Measurements from ENCODE around the gene LCE6A.

Gene LCE6A

GRCh38 chr1:152811671-152812070, 31.0 kb upstream of the LCE6A start, which contains the start of gene LCE1B:
LCE1B (plus strand) TSS chr1:152811971; CDS start chr1:152812447, 476 bp downstream.
- Histone ChIP-seq H3K9me3 (no peaks in the 10 kb centered on the region), H3K27me3 (no peaks in the 10 kb centered on the region), H3K36me3 (no peaks in the 10 kb centered on the region), H3K4me1 (no peaks in the 10 kb centered on the region), H3K4me3 (ENCODE audit: low read depth, low read length) (no peak within 1 kb of the TSS)
- TF ChIP-seq CTCF (IDR thresholded peaks at IDR 0.05; ENCODE audit: low read depth, low read length) = no peak
- no peak for DNase-seq

GRCh38 chr1:152817309-152817708, 25.3 kb upstream of the LCE6A start:
- no peak for TF ChIP-seq CTCF (IDR thresholded peaks at IDR 0.05; ENCODE audit: low read depth, low read length)
- no peaks in the 10 kb centered on the region for H3K36me3 ChIP-seq
- no peaks in the 10 kb centered on the region for H3K9me3 ChIP-seq
- no peaks in the 10 kb centered on the region for H3K27me3 ChIP-seq
- H3K4me3 ChIP-seq (ENCODE audit: low read depth, low read length) = no peak overlapping the region
- no peaks in the 10 kb centered on the region for H3K4me1 ChIP-seq
- DNase-seq = no peak

GRCh38 chr1:152823294-152823693, 19.4 kb upstream of the LCE6A start:
- H3K4me3 ChIP-seq (ENCODE audit: low read depth, low read length) = no peak overlapping the region
- DNase-seq = no peak
- no peak for TF ChIP-seq CTCF (IDR thresholded peaks at IDR 0.05; ENCODE audit: low read depth, low read length)
- no peaks in the 10 kb centered on the region for H3K4me1 ChIP-seq
- H3K27me3 ChIP-seq = no peaks in the 10 kb centered on the region
- no peaks in the 10 kb centered on the region for H3K9me3 ChIP-seq
- H3K36me3 ChIP-seq = no peaks in the 10 kb centered on the region

GRCh38 chr1:152824964-152825363, 17.7 kb upstream of the LCE6A start:
- H3K4me3 ChIP-seq (ENCODE audit: low read depth, low read length) = no peak overlapping the region
- DNase-seq = no peak
- H3K27me3 ChIP-seq = no peaks in the 10 kb centered on the region
- H3K9me3 ChIP-seq = no peaks in the 10 kb centered on the region
- no peaks in the 10 kb centered on the region for H3K36me3 ChIP-seq
- no peak for TF ChIP-seq CTCF (IDR thresholded peaks at IDR 0.05; ENCODE audit: low read depth, low read length)
- H3K4me1 ChIP-seq = no peaks in the 10 kb centered on the region

GRCh38 chr1:152827173-152827572, 15.5 kb upstream of the LCE6A start, which contains the start of gene LCE1A:
LCE1A (plus strand) TSS chr1:152827473; CDS start chr1:152827473, 0 bp downstream.
- Histone ChIP-seq H3K27me3 (no peaks in the 10 kb centered on the region), H3K9me3 (no peaks in the 10 kb centered on the region), H3K36me3 (no peaks in the 10 kb centered on the region), H3K4me3 (ENCODE audit: low read depth, low read length) (no peak within 1 kb of the TSS), H3K4me1 (no peaks in the 10 kb centered on the region)
- no peak for DNase-seq
- TF ChIP-seq CTCF (IDR thresholded peaks at IDR 0.05; ENCODE audit: low read depth, low read length) = no peak

- no peak for DNase-seq
- H3K4me1 ChIP-seq = no peaks in the 10 kb centered on the region
- H3K27me3 ChIP-seq = no peaks in the 10 kb centered on the region
- H3K9me3 ChIP-seq = no peaks in the 10 kb centered on the region
- TF ChIP-seq CTCF (IDR thresholded peaks at IDR 0.05; ENCODE audit: low read depth, low read length) = no peak
- no peaks in the 10 kb centered on the region for H3K36me3 ChIP-seq
- H3K4me3 ChIP-seq (ENCODE audit: low read depth, low read length) = no peak overlapping the region
These were observed 5.8 kb upstream of the LCE6A start for GRCh38 chr1:152836870-152837269.

All from BE2C (cell line).